ENCODE measurements around the gene TCERG1L.

- no peak for TF ChIP-seq EP300 (IDR thresholded peaks at IDR 0.05; ENCODE audit: borderline replicate concordance)
- no peak for TF ChIP-seq CREB1 (IDR thresholded peaks at IDR 0.05; ENCODE audit: low read depth)
- no peak for TF ChIP-seq TAF1 (IDR thresholded peaks at IDR 0.05; ENCODE audit: low read depth)
Measured at GRCh38 chr10:131050162-131050766, 261.3 kb downstream of the TCERG1L start.
